Embryonic facial prominence (tissue), 1 donor: Measurements from ENCODE around the gene R3HCC1L.

Source experiments
- DNase-seq: peaks from one replicate; pipeline ENCODE4 v3.0.0-alpha.2; 2016; ENCODE audit errors: extremely low spot score

The R3HCC1L gene

GRCh38 chr10:98276311-98276710 is 141.9 kb downstream of the R3HCC1L start:
- DNase-seq = no peak

- no peak for DNase-seq
Observed at GRCh38 chr10:98285416-98285815, 151.0 kb downstream of the R3HCC1L start.

- no peak for DNase-seq
Observed at GRCh38 chr10:98286419-98286818, 152.0 kb downstream of the R3HCC1L start.

- DNase-seq = no peak
Observed at GRCh38 chr10:98287321-98287720, 152.9 kb downstream of the R3HCC1L start.

DNA sequence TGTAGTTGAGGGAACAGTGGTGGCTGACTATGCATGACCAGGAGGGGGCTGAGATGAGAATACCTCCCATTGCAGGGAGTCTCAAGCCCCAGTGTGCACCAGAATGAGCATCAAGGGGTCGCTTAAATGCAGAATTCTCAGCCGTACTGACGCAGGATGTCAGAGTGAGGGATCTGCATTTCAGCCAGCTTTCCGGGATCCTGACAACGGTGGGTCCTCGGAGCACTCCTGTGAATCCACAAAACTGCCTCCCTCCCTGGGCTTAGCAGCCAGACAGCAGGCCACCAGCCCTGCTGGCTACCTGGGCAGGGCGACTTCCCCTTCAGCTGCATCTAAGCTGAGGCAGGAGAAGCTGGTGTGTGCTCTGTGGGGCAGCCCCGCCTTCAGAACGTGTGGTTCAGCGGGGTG is 155.3 kb downstream of the R3HCC1L start:
- DNase-seq = no peak

GRCh38 chr10:98292971-98293370 is 158.5 kb downstream of the R3HCC1L start:
- no peak for DNase-seq

DNA sequence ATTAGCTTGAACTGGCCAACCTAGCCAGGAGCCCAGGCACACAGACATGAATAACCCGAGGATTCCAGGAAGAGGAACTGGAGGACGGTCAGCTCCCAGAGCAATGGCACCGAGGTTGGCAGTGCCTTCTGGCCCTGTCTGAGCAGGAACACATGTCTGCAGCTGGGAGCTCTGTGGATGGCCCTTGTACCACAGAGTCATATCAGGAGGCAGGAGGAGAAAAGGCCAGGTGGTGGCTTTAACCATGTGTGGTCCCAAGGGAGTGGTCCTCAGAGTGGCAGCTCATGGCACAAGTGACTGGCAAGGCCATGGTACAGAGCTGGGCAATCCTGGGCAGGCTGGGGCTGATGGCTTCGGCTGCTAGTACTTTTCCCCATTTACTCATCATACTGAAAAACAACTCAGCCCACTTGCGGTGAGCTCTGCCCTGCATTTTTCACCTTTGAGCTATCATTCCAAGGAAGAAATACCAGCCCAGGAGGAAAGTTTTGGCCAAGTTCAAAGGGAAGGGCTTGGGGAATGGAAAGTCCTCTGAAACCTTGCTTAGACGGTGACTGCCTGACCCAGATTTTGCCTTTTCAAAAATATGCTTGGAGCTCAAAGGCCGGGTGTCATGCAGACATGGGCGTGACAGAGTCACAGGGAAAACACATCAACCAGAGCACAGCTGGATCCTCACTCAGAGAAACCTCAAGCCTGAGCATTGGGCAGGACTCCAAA is 159.3 kb downstream of the R3HCC1L start:
- no peak for DNase-seq

DNA sequence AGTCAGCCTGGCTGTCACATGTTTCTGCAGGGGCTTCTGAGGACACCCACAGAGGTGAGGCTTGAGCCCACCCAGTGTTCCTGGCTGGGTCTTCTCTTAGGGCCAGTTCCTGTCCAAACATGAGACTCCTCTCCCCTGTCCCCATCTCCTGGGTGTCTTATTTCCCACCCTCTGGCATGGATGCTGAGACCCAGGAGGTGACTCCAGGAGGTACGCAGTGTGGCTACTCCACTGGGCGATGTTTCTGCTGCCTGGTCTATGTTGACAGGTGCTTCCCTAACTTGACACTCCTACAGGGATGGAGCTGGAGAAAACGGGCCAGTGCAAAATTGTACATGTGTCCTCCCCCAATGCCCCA is 159.8 kb downstream of the R3HCC1L start:
- no peak for DNase-seq
